KG1 (cell line): Measurements from ENCODE around the gene EPN2.
"Not testable (repeated sequence)": the region's sequence is repeated elsewhere in the genome, so short reads cannot be mapped to it uniquely, and the experiment has no call there.

Experiments used
- DNase-seq: peaks from one replicate; lab custom pipeline; 2025; lab: John Stamatoyannopoulos, UW

Gene EPN2

DNA sequence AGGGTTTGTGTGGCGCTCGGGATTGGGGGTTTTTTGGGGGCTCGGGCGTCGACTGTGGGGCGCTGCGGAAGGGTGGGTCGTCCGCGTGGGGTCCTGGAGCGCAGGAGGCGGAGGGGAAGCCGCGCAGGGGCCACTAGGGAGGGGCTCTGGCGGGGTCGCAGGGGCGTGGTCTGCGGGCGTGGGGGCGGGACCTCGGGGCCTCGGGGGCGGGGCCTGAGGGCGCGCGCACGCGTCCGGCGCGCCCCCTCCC, at the start of gene EPN2:
TSS of gene EPN2 (plus strand) at position 228 of the 250 bp plus-strand sequence. CDS start 45,754 bp downstream, outside the sequence.
- DNase-seq, result not testable (repeated sequence)

DNA sequence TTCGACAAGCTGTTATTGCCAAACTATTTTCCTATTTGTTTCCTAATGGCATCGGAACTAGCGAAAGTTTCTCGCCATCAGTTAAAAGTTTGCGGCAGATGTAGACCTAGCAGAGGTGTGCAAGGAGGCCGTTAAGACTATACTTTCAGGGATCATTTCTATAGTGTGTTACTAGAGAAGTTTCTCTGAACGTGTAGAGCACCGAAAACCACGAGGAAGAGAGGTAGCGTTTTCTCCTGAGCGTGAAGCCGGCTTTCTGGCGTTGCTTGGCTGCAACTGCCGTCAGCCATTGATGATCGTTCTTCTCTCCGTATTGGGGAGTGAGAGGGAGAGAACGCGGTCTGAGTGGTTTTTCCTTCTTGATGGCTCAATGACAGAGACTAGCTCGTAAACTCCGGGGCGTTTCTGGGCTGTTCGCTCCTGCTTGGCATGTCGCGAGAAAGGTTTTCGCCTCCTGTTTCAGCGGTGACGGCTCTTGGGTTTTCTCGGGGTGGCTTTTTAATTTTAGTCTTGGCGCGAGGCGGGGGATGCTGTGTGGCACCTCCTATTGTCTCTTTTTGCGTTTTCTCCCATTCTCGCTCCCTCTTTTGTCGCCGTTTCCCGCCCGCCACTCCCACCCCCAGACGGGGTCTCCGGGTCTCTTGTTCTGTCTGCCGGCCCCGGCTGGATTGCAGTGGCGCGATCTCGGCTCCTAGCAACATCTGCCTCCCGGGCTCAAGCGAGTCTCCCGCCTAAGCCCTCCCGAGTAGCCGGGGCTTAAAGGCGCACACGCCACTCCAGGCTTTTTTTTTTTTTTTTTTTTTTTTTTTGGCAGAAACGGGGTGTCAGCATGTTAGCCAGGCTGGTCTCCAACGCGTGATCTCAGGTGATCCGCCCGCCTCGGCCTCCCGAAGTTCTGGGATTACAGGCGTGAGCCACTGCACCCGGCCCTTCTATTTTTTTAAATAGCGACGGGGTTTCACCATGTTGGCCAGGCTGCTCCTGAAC, 49.0 kb upstream of the EPN2 start:
- not testable (repeated sequence) for DNase-seq

GRCh38 chr17:19188870-19189708, 48.1 kb upstream of the EPN2 start:
- not testable (repeated sequence) for DNase-seq

DNA sequence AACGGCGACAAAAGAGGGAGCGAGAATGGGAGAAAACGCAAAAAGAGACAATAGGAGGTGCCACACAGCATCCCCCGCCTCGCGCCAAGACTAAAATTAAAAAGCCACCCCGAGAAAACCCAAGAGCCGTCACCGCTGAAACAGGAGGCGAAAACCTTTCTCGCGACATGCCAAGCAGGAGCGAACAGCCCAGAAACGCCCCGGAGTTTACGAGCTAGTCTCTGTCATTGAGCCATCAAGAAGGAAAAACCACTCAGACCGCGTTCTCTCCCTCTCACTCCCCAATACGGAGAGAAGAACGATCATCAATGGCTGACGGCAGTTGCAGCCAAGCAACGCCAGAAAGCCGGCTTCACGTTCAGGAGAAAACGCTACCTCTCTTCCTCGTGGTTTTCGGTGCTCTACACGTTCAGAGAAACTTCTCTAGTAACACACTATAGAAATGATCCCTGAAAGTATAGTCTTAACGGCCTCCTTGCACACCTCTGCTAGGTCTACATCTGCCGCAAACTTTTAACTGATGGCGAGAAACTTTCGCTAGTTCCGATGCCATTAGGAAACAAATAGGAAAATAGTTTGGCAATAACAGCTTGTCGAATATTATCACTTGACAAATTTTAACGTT, 47.3 kb upstream of the EPN2 start:
- DNase-seq, result not testable (repeated sequence)

DNA sequence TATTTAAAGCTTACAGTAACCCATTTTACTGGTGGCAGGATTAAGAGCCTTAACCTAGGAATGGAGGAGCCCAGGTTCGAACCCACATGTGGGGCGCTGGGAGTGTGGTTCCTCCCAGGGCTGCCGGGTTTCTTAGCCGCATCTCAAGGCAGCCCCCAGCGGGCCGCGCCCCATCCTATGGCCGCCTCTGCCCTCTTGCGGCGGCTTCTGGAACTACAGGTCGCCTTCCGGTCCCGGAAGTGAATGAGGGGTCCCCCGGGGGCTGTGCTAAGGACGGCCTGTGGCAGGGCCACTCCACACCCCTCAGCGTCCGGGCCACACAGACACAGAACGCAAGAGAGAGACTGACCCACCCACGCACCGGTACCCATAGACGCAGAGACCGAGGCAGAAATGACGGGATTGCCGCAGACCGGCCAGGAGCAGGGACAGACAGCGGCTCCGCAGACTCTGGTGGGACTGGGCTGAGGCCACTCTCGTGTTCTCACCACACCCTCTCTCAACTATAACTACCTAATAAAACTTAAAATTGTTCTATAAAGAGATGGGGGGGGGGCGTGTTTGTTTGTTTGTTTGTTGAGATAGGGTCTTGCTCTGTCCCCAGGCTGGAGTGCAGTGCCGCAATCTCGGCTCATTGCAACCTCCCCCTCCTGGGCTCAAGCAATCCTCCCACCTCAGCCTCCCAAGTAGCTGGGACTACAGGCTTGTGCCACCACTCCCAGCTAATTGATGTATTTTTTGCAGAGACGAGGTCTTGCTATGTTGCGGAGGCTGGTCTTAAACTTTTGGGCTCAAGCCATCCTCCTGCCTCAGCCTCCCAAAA, 40.6 kb upstream of the EPN2 start:
- DNase-seq, result not testable (repeated sequence)

DNA sequence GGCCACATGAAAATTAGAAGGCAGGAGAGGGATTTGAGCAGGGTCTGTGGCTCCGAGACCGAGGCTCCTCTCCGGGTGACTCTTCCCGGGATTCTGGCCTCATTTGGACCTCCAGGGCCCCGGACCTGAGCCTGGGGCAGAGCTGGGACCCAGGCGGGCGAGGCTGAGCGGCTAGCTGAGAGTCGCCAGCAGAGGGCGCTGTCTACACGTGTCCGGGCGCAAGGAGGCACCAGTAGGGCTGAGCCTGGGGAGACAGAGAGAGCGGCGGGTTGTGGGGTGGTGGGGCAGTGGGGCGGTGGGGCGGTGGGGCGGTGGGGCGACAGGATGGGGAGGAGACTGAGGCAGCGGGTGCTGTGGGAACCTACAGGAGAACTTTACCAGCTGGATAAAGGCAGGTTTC, 34.7 kb upstream of the EPN2 start:
- DNase-seq, result not testable (repeated sequence)

- not testable (repeated sequence) for DNase-seq
These were observed 33.7 kb upstream of the EPN2 start for GRCh38 chr17:19203429-19203828.

- not testable (repeated sequence) for DNase-seq
These were observed 21.9 kb upstream of the EPN2 start for GRCh38 chr17:19215074-19215860.

DNA sequence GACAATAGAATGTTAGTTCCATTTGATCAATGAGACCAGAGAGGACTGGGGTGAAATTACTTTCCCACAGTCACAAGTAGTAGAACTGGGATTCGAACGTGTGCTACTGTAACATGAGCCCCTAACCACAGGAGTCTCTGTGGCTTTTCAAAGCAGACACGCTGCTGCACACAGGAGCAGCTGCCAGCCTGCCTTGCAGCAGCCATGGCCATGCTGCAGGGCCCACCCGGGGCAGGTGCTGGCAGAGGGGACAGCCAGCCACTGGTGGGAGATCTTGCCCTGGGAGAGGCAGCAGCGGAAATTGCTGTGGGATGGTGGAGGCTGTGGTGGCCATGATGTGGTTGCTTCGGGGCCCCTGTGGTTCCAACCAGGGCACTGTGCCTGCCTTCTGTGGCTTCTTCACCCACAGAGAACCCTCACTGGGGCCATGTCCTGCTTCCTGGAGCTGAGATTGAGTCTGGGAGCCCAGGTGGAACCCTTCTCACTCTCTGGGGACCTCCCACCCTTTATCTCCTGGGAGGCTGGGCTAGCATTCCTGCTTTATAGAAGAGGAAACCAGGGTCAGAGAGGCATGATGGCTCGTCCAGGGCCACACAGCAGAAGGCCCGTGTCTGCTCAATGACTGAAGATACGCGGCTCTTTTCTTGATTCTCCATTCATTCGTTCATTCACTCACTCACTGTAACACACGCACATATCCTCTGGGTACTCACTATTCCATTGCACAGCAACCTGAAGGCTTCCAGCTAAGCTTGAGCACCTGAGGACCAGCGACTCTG, 20.8 kb upstream of the EPN2 start:
- DNase-seq, result not testable (repeated sequence)

DNA sequence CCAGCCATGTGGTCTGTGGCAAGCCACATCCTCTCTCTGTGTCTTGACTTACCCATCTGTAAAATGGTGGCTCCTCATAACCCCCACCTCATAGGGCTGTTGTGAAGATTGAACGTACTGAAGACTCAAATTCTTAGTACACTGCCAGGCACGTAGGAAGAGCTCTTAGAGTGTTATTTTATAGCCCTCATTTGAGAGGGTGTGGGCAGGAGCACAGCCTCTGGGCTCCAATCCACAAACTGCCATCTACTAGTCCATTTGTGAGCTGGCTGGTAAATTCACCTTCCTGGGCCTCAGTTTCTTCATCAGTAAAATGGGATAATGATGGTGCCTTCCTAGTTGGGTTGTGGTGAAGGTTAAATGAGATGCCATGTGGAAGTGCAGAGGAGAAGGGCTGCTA, 18.3 kb upstream of the EPN2 start:
- not testable (repeated sequence) for DNase-seq

DNA sequence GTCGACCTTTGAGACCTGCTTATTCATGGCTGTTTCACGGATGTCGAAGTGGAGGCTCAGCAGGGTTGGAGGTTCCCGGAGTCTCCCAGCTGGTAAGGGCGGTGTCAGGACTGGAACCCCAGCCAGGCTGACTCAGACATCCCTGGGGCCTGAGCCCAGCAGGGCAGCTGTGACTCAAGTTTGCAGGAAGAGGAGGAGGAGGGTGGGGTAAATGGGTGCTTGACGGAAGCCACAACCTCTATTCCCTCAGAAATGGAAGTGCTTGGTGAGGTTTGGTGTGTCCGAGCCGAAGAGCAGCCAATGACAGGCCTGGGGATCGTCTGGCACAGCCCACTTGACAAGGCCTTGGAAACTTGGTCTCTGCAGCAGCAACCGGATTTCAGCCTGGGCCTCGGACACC, 17.8 kb upstream of the EPN2 start:
- DNase-seq, result not testable (repeated sequence)

DNA sequence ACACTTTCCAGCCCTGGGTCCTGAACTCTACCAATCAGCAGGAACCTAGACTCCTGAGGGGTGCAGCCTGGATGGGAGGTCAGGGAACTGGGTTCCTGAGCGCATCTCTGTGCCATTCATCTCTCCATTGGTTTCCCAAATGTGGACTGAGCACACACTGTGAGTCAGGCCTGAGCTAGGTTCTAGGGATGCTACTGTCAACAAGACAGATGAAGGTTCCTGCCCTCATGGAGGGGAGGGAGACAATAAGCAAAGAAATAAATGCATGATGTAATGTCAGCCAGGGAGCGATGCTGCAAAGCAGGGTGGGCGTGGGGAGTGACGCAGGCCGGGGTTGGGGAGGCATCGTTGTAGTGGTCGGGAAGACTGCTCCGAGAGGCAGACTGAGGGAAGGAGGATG, 17.0 kb upstream of the EPN2 start:
- not testable (repeated sequence) for DNase-seq

DNA sequence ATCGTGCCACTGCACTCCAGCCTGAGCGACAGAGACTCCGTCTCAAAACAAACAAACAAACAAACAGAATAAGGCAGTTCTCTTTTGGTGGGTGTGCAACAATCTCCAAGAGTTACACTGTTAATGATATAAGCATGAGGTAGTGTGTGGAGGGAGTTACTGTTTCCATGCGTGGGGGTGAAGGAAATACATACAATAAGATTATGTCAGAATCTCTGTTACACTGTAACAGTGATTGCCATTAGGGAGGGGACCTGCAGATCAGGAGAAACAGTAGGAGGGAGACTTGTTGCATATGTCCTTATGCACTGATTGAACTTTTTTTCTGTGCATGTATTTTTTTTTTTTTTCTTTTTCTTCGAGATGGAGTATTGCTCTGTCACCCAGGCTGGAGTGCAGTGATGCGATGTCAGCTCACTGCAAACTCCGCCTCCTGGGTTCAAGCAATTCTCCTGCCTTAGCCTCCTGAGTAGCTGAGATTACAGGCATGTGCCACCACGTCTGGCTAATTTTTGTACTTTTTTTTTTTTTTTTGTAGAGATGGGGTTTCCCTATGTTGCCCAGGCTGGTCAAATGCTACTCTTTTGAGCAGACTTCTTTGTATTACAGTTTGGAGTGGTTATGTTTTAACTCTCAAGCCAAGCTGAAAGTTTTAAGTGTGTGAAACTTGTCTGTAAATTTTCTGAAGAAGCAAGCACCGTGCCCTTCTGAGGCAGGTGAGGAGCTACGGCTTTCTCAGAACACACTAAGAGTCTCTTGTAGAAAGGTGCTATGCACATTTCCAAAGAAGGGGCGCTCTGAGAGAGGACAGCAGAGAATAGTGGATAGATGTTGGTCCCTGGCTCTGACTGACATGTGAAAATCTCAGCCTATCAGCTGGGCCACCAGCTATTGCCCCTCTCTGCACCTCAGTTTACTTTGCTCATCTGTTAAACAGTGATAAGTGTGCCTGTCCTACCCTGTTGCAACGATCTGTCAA, 10.3 kb upstream of the EPN2 start:
- DNase-seq, result not testable (repeated sequence)

DNA sequence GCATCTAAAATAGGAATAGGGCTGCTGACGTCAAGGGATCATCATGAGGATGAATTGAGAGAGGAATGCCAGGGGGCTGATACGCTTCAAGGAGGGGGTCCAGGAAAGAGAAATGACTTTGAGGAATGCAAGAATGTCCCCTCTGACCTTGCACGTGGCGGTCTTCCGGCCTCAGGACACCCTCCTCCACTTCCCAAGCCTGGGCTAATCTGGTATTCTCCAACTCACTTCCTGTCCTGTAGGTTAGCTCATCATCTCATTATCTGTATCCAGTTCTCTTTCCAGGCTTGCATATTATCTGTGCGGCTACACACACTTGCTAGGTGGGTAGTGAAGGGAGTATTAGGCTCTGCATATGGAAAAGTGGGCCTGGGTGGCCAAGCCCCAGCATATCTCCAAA, 2.5 kb upstream of the EPN2 start:
- not testable (repeated sequence) for DNase-seq

- DNase-seq, result not testable (repeated sequence)
These were observed 621 bp upstream of the EPN2 start for GRCh38 chr17:19236351-19237138.

DNA sequence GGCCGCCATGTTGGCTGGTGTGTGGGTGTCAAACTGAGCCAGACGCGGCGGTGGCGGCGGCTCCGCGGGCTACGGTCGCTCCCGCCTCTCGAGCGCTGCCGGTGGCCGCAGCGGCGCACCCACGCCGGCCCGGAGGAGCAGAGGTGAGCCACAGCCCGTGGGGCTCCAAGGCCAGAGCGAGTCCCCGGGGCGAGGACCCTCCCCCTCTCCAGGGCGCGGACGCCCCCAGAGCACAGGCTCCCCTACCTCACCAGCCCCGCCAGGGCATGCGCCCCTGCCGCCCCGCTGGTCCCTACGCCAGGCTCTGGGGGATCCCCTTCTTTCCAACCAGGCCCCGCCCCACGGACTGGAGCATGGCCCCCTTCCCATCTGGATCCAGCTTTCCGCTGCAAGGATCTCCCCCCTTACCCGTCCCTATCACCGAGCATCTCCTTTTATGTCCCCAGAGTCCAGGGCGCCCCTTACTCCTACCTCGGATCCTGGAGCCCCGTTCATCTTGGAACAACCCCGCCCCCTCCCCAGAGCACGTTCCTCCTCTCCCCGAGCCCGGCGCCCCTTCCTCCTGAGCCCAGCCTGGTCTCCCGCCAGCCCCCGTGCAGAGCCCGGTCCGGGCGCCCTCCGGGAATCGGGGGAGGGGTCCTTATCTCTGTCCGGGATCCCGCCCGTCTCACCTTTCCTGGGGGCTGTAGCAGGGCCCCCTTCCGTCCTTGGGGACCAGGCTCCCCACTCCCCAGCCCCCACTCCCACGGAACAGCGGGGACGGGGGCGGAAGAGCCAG, 412 bp downstream of the EPN2 start:
- no peak for DNase-seq

DNA sequence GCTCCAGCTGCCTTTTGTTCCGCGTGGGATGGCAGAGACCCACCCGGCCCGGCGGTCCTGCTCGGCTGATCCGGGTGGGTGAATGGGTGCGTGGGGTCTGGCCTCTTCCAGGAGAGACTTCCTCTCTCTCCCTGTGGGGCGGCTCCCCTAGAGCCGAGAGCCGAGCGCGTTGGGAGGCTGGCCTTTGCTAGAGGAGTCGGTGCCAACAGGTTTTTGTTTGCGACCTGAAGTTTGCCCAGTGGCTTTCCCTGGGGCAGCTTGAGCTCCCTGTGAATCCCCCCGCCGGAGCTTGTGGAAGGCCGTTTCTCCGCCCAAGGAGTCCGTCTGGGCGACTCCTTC, 970 bp downstream of the EPN2 start:
- DNase-seq, result no peak
